Neural cell (in vitro differentiated cells): ENCODE data around the gene NLRP6.

Experiments used
- RAD21 ChIP-seq: fragments of 450-650 bp; conservative IDR thresholded peaks from 2 replicates; pipeline ENCODE4 v1.6.1; 2014; ENCODE audit warnings: antibody characterized with exemption, mild to moderate bottlenecking, moderate library complexity
- SMC3 ChIP-seq: fragments of 450-650 bp; conservative IDR thresholded peaks from 2 replicates; pipeline ENCODE4 v1.6.1; 2014; ENCODE audit warnings: antibody characterized with exemption, mild to moderate bottlenecking, moderate library complexity; ENCODE audit not compliant: poor library complexity
- TAF1 ChIP-seq: IDR thresholded peaks from 2 replicates; pipeline ENCODE4 v1.6.1; 2012; ENCODE audit warnings: low read depth
- TF ChIP-seq, protein P1 (sequence below): fragments of 450-650 bp; IDR thresholded peaks from 2 replicates; pipeline ENCODE4 v1.5.1; 2014; ENCODE audit warnings: antibody characterized with exemption, mild to moderate bottlenecking, moderate library complexity; ENCODE audit not compliant: poor library complexity, severe bottlenecking

DNA sequence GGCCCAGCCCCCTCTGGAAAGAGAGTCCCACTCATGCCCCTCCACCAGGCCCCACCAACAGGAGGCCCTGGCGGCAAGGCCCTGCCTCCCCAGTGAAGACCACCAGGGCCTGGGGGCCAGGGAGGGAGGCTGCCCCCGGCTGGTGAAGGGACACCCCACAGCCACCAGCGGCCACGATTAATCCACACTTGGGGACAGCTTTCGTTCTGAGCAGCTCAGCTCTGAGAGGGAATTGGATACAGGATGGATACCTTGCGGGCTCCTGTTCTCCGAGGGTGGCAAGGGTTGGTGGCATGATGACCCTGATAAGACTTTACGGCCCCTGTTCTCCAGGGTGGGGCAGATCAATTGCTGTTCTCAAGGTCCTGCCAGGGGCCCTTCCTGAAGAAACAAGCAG, 6.9 kb upstream of the NLRP6 start:
- TF ChIP-seq TAF1 (no peak), SMC3 (no peak), RAD21 (no peak)
- TF ChIP-seq, protein P1, sequence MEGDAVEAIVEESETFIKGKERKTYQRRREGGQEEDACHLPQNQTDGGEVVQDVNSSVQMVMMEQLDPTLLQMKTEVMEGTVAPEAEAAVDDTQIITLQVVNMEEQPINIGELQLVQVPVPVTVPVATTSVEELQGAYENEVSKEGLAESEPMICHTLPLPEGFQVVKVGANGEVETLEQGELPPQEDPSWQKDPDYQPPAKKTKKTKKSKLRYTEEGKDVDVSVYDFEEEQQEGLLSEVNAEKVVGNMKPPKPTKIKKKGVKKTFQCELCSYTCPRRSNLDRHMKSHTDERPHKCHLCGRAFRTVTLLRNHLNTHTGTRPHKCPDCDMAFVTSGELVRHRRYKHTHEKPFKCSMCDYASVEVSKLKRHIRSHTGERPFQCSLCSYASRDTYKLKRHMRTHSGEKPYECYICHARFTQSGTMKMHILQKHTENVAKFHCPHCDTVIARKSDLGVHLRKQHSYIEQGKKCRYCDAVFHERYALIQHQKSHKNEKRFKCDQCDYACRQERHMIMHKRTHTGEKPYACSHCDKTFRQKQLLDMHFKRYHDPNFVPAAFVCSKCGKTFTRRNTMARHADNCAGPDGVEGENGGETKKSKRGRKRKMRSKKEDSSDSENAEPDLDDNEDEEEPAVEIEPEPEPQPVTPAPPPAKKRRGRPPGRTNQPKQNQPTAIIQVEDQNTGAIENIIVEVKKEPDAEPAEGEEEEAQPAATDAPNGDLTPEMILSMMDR: no peak
